Skeletal muscle satellite cell (primary cell): ENCODE results near the gene DACT3. TPM values are rescaled to one million over a fixed set of nuclear protein-coding genes. Genes with fewer than 3 reads are reported as not detected.

Experiments used
- H3K27me3 ChIP-seq: 2 replicates; pipeline ENCODE4 v1.7.0; 2013; ENCODE audit warnings: low read length; ENCODE audit not compliant: control insufficient read depth, insufficient read depth
- H3K36me3 ChIP-seq: 2 replicates; pipeline ENCODE4 v1.7.0; 2013; ENCODE audit warnings: mild to moderate bottlenecking, control low read depth, low read length; ENCODE audit not compliant: insufficient read depth
- H3K4me1 ChIP-seq: 2 replicates; pipeline ENCODE4 v1.7.0; 2013; ENCODE audit warnings: low read length; ENCODE audit not compliant: control insufficient read depth, insufficient read depth
- H3K4me2 ChIP-seq: 2 replicates; pipeline ENCODE4 v1.7.0; 2013; ENCODE audit warnings: mild to moderate bottlenecking, low read length
- H3K4me3 ChIP-seq: 2 replicates; pipeline ENCODE4 v1.7.0; 2013; ENCODE audit warnings: low read length
- H3K9ac ChIP-seq: 2 replicates; pipeline ENCODE4 v1.7.0; 2013; ENCODE audit warnings: mild to moderate bottlenecking, low read depth, low read length, moderate library complexity
- H3K9me3 ChIP-seq: replicated peaks from 2 replicates; pipeline ENCODE4 v1.7.0; 2013; ENCODE audit warnings: mild to moderate bottlenecking, control low read depth, low read length
- total RNA-seq: library from RNA; depleted of rRNA; stranded (reverse); fragments of >200 nt; gene quantifications from 2 replicates; pipeline ENCODE4 v1.2.3, GENCODE V29; 2012; rRNA removed

Gene DACT3, protein sequence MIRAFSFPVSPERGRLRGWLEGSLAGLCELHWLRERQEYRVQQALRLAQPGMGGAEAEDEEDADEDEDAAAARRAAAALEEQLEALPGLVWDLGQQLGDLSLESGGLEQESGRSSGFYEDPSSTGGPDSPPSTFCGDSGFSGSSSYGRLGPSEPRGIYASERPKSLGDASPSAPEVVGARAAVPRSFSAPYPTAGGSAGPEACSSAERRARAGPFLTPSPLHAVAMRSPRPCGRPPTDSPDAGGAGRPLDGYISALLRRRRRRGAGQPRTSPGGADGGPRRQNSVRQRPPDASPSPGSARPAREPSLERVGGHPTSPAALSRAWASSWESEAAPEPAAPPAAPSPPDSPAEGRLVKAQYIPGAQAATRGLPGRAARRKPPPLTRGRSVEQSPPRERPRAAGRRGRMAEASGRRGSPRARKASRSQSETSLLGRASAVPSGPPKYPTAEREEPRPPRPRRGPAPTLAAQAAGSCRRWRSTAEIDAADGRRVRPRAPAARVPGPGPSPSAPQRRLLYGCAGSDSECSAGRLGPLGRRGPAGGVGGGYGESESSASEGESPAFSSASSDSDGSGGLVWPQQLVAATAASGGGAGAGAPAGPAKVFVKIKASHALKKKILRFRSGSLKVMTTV
- total RNA-seq = 1.3 and 1.5 TPM in 2 replicates

DNA sequence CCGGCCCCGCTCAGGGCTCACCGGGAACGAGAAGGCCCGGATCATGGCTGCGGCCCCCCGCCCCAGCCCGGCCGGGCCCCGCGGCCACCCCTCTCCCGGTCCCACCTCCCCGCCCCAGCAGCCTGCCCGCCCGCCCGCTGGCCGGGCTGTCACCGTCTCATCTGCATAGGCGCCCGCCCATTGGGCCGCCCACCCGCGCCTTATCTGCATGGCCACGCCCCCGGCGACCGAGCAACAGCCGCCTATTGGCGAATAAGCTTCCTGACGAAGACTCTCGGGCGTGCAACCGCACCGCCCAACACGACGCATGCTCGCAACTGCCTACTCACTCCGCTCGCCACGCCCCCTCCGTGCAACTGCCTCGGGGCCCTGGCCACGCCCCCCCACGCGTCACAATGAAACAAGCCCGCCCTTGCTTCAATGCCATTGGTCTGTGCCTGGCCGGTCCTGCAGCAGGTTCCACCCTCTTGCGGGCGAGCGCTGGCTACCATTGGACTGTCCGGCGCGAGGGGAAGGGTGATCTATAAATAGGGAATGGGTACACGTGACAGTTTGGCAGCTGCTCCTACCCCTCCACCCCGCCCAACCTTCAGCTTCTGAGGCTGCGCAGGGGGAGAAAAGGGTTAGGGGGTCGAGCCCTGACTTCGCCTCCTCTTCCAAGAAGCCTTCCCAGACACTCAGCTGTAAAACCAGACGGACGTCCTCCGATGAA lies at the start of gene DACT3:
DACT3 (minus strand) TSS at position 163 of the 712 bp plus-strand sequence; CDS start at position 45, 118 bp downstream.
- Histone ChIP-seq H3K4me1 (peaks cover 20% of the 10 kb centered on the region), H3K36me3 (no peaks in the 10 kb centered on the region), H3K4me3 (peak within 1 kb of the TSS; percentile 71), H3K4me2 (peak within 1 kb of the TSS; percentile 97), H3K9ac (peak within 1 kb of the TSS; percentile 59), H3K27me3 (peaks cover 31% of the 10 kb centered on the region), H3K9me3 (no peaks in the 10 kb centered on the region)

GRCh38 chr19:46710687-46711086 lies 49.7 kb upstream of the DACT3 start:
- H3K9me3 ChIP-seq = no peaks in the 10 kb centered on the region
- no peak overlapping the region for H3K4me2 ChIP-seq

GRCh38 chr19:46704379-46705076 lies 43.5 kb upstream of the DACT3 start:
- Histone ChIP-seq H3K27me3 (no peaks in the 10 kb centered on the region), H3K4me3 (no peak overlapping the region), H3K9me3 (no peaks in the 10 kb centered on the region), H3K4me1 (no peaks in the 10 kb centered on the region), H3K9ac (no peak overlapping the region), H3K4me2 (no peak overlapping the region), H3K36me3 (peaks cover 47% of the 10 kb centered on the region)

More at GRCh38 chr19:46710687-46711086, 49.7 kb upstream of the DACT3 start:
- H3K4me3 ChIP-seq = no peak overlapping the region
- peaks cover 16% of the 10 kb centered on the region for H3K36me3 ChIP-seq
- no peaks in the 10 kb centered on the region for H3K27me3 ChIP-seq
- H3K9ac ChIP-seq = no peak overlapping the region
- H3K4me1 ChIP-seq = peaks cover 12% of the 10 kb centered on the region

DNA sequence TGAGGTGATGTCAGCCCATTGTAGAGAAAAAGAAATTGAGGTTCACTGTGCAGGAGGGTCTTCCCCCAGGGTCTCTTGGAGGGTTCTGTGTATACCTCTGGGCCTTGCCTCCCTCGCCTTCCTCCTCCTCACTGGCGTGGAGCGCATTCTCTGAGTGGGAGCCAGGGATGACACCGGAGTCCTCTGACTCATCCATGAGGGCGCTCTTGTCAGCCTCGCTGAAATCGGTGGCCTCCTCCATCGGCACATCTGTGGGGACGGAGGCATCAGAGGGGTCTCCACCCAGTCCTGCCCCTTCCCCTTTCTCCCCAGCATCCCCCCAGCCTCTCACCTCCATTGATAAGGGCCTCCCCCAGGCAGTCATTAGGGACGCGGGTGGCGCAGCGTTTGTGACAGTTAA lies 39.7 kb upstream of the DACT3 start:
- no peaks in the 10 kb centered on the region for H3K27me3 ChIP-seq
- H3K4me1 ChIP-seq = peaks cover 4% of the 10 kb centered on the region
- no peak overlapping the region for H3K9ac ChIP-seq
- peaks cover 64% of the 10 kb centered on the region for H3K36me3 ChIP-seq
- H3K4me2 ChIP-seq = no peak overlapping the region
- H3K4me3 ChIP-seq = no peak overlapping the region
- H3K9me3 ChIP-seq = no peaks in the 10 kb centered on the region

DNA sequence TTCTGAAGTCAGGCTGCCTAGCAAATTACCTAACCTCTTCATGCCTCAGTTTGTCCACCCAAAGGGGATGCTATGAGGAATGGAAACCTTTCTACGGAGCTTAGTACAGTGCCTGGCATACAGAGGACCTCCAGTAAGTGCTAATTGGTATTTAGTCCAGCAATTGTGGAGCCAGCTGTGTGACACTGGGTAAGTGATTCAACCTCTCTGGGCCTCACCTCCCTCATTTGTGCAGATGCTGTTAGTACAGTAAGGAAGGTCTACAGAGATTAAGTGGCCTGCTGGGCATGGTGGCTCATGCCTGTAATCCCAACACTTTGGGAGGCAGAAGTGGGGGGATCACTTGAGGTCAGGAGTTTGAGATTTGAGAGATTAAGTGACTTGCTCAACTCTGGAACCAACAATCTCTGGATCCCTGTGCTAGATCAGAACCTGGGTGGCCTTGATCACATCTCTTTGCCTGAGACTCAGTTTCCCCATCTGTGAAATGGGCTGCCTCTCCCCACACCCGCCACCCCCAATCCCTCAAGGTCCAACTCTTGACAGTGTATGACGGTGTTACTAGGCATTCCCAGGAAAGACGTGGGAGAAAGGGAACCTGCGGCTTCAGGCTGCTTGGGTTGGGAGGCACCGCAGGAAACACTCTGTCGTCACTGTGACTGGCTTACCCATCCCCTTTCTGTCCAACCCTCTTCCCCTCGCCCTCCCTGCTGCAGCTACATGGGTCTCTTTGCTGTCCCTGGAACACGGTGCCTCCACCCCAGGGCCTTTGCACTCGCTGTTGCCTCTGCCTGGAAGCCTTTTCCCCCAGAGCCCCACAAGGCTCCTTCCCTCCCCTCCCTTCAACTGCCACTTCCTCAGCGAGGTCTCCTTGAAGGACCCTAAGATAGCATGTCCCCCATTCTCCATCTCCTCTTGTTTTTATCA lies 37.7 kb upstream of the DACT3 start:
- Histone ChIP-seq H3K9ac (no peak overlapping the region), H3K27me3 (no peaks in the 10 kb centered on the region), H3K4me2 (no peak overlapping the region), H3K4me1 (peaks cover 4% of the 10 kb centered on the region), H3K36me3 (peaks cover 67% of the 10 kb centered on the region), H3K9me3 (no peaks in the 10 kb centered on the region), H3K4me3 (no peak overlapping the region)

DNA sequence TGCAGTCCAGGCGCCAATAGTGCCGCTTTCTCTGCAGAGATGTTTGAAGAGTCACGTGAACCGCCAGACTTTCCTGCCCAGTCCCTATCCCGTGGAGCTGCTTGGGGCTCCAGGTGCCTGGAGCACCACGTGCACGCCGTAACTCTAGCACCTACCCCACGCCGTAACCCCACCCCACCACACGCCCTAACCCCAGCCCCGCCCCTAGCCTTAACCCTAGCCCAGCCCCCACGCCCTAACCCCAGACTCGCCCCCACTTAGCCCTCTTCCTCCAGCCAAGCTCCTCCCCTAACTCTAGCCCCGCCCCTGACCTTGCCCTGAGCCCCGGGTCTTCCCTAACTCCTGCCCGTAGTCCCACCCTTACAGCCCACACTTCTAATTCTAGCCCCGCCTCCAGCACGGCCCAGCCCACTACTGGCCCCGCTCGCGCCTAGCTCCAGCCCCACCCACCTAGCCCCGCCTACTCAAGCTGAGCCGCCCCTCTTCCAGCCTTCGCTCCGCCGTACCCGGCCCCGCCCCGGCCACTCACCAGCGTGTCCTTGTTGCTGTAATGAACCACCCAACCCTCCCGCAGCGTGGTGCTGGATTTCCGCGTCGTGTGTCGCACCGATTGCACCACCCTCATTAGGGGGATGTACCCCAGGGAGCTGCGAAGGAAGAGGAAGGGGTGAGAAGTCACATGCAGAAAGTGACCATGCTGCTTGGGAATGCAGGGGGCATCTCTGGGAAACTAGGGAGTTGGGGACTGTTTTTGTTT lies 36.4 kb upstream of the DACT3 start:
- Histone ChIP-seq H3K9me3 (no peaks in the 10 kb centered on the region), H3K27me3 (no peaks in the 10 kb centered on the region), H3K4me1 (peaks cover 4% of the 10 kb centered on the region), H3K9ac (no peak overlapping the region), H3K4me3 (no peak overlapping the region), H3K4me2 (peak overlapping the region; percentile 55), H3K36me3 (peaks cover 70% of the 10 kb centered on the region)

DNA sequence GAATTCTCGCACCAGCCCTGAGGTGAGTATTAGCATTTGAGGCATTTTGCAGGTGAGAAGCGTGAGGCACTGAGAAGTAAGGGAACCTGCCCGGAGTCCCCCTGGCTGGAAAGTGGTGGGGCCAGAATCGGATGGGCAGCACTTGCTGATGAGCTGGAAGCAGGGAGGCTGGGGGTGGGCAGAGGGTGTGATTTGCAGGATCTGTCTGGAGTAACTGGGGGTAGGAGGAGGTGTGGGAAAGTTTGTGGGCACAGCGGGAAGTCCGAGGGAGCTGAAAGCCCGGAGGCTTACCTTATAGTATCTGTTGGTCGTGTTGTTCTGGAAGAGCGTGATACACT lies 35.9 kb upstream of the DACT3 start:
- H3K4me1 ChIP-seq = peaks cover 4% of the 10 kb centered on the region
- peaks cover 71% of the 10 kb centered on the region for H3K36me3 ChIP-seq
- no peak overlapping the region for H3K9ac ChIP-seq
- no peak overlapping the region for H3K4me3 ChIP-seq
- no peaks in the 10 kb centered on the region for H3K9me3 ChIP-seq
- H3K27me3 ChIP-seq = no peaks in the 10 kb centered on the region
- H3K4me2 ChIP-seq = no peak overlapping the region

DNA sequence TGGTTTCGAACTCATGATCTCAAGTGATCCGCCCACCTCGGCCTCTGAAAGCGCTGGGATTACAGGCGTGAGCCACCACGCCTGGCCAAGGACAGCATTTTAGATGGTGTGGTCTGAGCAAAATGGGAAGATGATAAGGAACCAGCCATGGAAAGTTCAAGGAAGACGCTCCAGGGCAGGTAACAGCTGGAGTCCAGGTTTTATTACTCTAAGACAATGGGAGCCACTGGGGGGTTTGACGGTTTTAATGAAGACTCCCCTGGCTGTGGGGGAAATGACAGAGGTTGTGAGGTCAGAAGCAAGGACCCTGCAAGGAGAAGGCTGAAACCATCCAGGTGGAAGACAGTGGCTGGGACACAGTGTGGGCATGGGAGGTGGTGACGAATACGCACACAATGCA lies 35.1 kb upstream of the DACT3 start:
- Histone ChIP-seq H3K4me3 (no peak overlapping the region), H3K4me2 (no peak overlapping the region), H3K4me1 (peaks cover 4% of the 10 kb centered on the region), H3K36me3 (peaks cover 72% of the 10 kb centered on the region), H3K9ac (no peak overlapping the region), H3K9me3 (no peaks in the 10 kb centered on the region), H3K27me3 (no peaks in the 10 kb centered on the region)

DNA sequence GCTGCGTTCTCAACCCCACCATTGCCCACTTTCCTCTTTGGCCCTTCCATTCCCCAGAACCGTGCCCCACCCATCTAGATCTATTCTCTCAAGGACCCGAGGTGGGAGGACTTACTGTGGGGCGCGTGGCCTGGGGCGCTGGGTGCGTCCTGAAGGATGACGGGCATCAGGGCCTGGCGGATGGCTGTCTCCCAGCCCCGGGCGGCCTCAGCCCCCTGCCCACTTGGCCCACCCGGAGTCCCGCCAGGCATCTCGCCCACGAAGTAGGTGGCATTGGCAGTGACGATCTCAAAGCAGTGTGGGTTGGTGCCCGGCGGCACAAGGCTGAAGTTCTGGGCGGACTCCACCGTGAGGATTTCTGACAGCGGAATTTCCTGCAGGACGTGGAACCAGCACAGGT lies 32.8 kb upstream of the DACT3 start:
- H3K4me1 ChIP-seq = peaks cover 4% of the 10 kb centered on the region
- no peaks in the 10 kb centered on the region for H3K9me3 ChIP-seq
- H3K27me3 ChIP-seq = no peaks in the 10 kb centered on the region
- peaks cover 73% of the 10 kb centered on the region for H3K36me3 ChIP-seq
- H3K4me3 ChIP-seq = no peak overlapping the region
- H3K9ac ChIP-seq = no peak overlapping the region
- no peak overlapping the region for H3K4me2 ChIP-seq
